Colon (tissue), 2 donors: ENCODE results near the gene CYP11A1.

ENCODE experiments used
- FAIRE-seq: peaks from 2 replicates; lab custom pipeline; 2012; peaks lifted over from hg19 to GRCh38; lab: Jason Lieb, UNC
- donor health status: control.
- donor health status: control.

Gene CYP11A1

DNA sequence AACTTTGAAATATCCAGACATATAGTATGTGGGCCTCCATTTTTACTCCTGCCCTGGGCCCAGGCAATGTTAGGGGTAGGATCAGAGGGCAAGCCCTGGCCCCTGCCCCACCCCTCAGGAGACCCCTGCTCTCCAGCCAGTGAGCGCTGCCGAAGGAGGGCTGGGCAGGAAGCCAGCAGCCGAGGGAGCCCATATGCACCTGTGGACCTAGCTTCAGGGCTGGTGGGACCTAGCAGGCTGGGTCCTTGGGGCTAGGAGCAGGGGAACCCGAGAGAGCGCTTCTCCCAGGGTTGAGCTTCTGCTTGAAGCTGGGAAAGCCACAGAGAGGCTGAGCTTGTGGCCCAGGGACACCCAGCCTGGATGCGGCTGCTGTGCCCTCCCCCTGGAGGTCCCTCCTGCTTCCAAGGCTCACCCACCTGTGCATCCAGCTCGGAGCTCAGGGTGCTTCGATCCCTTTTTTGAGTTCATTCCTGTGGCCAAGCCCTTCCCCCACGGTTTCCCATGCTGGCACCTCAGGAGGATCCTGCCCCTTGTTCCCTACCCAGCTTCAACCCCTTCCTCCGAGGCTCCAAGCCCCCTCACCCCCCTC lies 21.0 kb upstream of the CYP11A1 start:
- no peak for FAIRE-seq

DNA sequence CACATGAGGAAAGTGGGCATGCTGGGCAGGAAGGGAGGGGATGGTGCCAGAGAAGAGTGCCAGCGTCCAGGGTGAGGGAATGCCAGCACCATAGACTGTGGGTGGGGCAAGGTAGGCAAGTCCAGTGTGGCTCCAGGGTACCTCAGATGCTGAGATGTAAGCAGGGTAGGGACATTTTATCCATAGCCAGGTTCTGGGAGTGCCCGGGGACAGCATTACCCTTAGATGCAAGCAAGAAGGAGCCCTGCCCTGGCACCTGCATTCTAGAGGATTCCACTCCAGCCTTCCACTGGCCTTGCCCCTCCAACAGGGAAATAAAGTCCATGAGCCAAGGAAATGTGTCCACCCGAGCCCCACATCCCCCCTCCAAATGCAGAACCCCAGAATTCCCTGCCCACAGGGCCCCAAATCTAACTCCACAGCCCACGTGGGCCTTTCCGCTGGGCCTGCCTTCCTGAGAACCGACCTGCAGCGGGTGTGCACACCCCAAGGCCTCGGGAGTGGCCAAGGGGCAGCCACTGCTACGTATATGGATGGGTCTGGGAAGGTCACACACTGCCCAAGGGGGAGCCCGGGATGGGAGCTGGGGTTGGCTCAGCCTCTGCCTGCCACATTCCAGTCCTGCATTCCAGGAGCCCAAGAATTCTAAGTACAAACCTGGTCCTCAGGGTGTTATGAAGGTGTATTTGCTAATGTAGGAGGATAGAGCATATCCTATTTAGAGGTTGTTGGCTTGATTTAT lies 20.3 kb upstream of the CYP11A1 start:
- no peak for FAIRE-seq

GRCh38 chr15:74387141-74387541 lies 19.7 kb upstream of the CYP11A1 start:
- FAIRE-seq = no peak

DNA sequence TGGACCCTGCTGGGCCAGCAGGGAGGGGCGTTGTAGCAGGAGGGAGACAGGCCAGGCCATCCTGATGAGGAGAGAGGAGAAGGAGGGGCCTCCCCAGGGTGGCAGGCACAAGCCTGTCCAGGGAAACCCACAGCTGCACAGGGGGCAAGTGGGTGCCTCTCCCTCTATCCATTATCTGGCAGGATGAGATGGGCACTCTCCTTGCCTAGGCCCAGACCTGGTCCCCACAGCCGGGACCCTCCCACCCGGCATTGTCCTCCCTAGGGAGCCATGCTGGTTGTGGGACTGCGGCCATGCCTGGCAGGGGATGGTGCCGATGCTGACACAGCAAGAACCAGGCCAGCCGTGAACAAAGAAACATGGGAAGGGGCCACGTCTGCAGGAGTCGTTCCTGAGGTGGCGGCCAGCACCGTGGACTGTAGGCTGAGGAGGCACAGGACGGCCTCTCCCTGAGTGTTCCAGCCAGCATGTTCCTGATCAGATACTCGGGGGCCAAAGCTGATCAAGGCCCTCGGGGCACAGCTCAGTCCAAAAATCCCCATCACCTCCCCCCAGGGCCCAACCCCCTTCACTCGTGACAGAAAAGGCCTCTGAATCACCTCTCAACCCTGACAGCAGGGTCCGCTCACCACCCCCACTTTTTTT lies 19.2 kb upstream of the CYP11A1 start:
- FAIRE-seq = no peak

DNA sequence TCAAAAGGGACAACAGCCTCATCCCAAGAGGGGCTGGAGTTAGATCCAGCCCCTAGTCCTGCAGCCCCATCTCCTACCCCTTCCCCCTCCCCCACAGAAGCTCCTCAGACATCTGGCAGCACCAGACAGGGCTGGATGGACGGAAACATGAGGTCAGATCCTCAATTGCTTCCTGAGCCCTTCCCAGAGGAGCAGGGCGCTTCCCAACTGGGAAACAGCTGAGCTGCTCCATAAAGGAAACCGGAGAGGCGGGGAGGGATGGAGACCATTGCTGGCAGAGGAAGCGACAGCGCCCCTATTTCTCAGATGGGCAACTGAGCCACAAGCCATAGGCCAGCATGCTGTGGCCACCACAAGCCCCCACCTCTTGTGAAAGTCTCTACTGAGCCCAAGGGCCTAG lies 18.3 kb upstream of the CYP11A1 start:
- no peak for FAIRE-seq

DNA sequence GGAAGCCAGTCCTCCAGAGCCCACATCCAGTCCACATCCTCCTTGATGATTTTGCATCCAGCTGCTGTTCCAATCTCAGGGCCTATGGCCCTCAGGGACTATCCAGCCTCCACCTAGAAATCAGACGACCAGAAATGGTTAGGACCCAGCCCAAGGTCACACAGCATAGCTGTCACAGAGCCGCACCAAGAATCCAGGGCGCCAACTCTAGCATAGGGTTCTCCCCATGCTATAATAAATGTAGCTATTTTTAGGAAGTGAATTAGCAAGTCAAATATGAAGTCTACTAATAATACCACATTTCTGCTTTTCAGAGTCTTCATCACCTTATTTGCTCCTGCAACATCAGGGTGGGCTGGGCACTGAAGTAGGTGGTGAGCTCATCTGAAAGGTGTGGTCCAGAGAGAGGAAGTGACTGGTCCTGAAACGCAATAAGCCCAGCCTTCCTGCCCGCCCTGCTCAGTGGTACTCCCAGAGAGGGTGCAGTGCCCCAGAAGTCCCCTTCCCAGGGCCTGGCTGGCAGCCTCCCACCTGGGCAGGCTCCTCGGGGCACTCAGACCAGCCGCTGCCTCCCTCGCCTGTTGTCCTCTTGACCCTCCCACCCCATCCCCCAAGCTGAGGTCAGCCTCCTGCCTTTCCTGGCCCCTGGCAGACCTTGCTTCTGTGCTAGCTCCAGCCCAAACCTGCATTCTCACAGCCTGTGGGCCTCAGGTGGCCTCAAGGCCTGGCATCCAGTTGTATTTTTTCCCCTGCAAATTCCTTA lies 17.6 kb upstream of the CYP11A1 start:
- no peak for FAIRE-seq

DNA sequence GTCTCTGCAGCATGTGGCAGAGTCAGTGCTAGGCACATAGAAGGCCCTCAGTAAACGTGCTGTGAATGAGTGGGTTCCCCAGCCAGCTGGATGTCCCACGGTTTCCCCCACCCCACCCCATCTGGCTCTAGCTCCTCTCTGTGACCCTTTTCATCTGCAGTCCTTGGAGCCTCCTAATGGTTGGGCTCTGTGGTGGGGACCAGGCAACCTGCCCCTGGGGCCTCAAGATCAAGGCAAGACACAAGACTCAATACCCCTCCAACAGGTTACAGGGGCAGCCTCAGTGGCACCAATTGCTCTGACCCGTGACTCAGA lies 17.1 kb upstream of the CYP11A1 start:
- FAIRE-seq = no peak

- FAIRE-seq = no peak
Measured at GRCh38 chr15:74383695-74384565, 16.5 kb upstream of the CYP11A1 start.

DNA sequence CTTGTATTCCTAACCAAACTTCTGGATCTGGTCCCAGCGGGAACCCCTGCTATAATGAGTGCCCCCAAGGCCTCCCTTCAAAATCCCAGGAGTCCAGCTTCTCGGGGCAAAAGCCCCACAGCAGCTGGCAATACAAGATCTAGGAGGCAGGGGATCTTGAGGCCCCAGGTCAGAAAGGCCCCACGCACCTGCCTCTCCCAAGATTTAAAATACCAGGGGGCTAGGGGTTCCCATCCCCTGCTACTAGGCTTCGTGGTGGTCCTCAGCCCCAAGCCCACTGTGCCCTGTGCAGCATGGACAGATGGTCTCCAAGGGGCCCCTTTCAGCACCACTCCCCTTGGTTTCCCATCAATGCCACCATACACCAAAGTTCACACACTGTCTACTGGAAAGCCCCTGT lies 15.8 kb upstream of the CYP11A1 start:
- FAIRE-seq = no peak

GRCh38 chr15:74382004-74382816 lies 14.8 kb upstream of the CYP11A1 start:
- FAIRE-seq = no peak

DNA sequence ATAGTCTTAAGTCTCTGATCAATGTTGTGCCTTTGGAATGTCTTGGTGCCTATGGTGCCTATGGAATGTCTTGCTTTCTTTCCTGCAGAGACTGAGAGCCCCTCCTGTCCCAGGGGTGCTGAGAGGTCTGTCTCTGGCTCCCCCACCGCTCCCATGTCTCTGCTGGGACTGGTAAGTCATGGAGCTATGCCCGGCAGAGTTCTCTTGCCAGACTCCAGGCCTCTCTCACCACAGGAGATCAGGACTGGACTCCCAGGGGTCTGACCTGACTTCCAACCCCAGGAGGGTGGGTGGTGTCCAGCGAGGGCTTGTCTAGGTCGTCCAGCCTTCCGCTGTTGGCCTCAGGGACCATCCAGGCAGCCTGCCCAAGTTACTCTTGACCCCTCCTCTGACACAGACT lies 14.0 kb upstream of the CYP11A1 start:
- no peak for FAIRE-seq

GRCh38 chr15:74381190-74381453 lies 13.7 kb upstream of the CYP11A1 start:
- no peak for FAIRE-seq

- FAIRE-seq = no peak
Measured at GRCh38 chr15:74380361-74381189, 13.1 kb upstream of the CYP11A1 start.

DNA sequence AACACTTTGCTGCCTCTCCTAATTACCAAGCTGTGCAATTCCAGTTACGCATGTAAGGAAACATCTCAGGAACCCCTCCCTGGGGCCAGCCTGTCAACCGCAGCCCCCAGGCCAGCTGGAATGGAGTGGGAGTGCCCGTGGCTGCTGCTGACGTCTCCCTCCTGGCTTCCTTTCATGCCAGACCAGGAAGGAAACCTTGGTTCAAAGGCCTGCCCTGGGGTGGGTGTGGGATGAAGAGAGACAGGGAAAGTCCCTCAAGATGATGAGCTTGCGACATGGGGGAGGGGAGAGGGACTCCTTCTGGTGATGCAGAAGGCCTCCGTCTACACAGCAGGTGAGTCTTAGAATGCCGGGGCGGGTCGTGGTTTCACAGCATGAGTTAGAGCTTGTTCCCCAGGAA lies 11.4 kb upstream of the CYP11A1 start:
- no peak for FAIRE-seq

GRCh38 chr15:74377831-74378766 lies 10.7 kb upstream of the CYP11A1 start:
- no peak for FAIRE-seq

DNA sequence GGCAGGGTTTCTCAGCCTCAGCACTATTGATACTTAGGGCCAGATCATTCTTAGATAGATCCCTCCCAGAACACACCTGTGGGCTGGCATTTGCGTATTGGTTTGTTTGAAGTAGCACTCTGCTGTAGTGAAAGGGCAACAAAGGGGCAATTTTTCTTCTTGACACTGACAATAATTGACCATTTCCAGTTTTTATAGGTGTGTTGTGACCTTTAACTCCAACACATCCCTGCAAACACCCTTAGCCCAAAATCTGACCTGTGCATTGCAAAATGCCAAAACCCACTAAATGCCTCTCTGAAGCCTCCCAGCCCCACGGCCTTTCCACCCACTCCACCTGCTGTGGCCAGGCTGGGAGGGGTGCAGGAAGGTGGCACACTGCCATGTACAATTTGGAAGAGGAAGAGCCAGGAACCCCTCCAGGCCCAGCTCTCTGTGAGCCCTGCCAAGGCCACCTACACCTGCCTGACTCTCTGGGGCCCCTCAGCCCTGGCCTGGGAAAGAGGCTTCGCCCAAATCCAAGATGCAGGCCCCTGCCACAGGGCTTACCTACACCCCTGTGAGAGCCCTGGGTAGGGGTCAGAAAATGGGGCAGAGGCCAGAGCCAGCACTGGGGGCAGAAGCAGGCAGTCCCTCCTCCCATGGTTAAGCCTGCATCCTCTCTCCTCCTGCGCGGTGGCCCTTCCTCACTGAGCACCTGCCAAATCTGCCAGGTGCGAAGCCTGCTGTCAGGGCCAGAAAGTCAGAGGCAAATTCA lies 9.6 kb upstream of the CYP11A1 start:
- FAIRE-seq = no peak

DNA sequence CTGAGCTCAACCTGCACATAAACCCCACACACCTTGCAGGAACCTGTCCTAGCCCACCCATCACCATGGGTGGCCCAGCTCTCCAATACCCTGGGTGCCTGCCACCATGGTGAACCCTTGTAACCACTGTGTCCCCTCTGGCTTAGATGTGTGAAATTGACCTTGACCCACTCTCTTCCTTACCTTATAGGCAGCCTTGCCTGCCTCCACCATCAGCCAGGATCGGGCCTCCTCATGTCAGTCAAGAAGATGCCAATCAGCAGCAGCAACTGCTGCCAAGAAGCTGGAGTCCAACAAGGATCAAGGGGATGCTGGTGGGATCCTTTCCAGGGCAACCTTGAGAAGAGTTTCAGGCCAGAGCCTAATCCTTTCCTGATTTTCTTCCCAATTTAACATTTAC lies 8.8 kb upstream of the CYP11A1 start:
- FAIRE-seq = no peak

DNA sequence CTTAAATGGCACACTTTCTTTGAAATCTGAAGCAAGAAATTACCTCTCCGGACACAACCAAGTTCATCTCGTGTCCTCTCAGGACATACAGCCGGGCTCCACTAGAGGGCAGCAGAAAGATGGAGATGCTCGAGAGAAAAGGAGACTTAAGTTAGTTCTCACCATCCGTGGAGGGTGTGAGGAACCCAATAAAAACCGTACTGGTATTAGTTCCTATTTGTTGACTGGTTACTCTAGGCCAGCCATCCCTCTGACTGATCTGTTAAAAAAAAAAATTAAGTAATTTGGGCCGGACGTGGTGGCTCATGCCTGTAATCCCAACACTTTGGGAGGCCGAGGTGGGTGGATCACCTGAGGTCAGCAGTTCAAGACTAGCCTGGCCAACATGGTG lies 7.9 kb upstream of the CYP11A1 start:
- no peak for FAIRE-seq
